AG08395 (cell line): Measurements from ENCODE around the gene NIP7.
A peak's percentile ranks its signal among the peaks of the same experiment; 100 is the strongest.

Source experiments
- DNase-seq: peaks from one replicate; pipeline ENCODE4 v3.0.0; 2012; ENCODE audit warnings: mixed read lengths, low spot score

Gene NIP7

DNA sequence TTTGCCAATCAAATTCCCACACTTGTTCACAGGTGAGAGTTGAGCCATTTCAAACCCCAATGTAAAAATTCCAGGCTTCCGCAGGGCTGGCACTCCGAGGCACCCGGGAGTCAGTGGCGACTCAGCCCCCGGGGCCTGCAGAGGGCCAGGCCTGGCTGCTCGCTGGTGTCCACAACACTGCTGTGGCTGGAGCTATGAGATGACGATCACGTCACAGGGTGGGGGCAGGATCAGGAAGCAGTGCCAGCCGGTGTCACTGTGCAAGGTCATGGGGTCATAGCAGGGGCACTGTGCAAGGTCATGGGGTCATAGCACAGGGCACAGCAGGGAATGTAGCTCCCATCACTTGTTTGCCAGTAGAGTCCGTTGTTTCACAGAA lies 20.7 kb upstream of the NIP7 start:
- no peak for DNase-seq

- DNase-seq = no peak
Observed at GRCh38 chr16:69319381-69319780, 20.2 kb upstream of the NIP7 start.

- DNase-seq = no peak
Observed at GRCh38 chr16:69319826-69320739, 19.5 kb upstream of the NIP7 start.

GRCh38 chr16:69320740-69321073 lies 18.9 kb upstream of the NIP7 start:
- DNase-seq = no peak

DNA sequence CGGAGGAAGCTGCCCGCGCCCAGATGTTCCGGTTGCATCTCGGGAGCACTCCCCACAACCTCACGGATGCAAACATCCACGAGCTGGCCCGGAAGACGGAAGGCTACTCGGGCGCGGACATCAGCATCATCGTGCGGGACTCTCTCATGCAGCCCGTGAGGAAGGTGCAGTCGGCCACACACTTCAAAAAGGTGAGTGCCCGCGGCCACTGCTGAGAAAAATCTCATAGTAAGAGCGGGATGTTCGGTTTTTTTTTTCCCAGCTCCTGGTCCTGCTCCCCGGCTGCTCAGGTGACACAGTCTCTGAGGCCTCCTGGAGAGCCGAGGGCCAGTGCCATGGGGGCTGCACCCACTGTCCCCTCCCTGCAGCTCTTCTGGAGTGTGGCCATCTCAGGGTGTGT lies 18.5 kb upstream of the NIP7 start:
- DNase-seq = no peak

- no peak for DNase-seq
Observed at GRCh38 chr16:69322343-69322742, 17.2 kb upstream of the NIP7 start.

- no peak for DNase-seq
Observed at GRCh38 chr16:69323415-69323814, 16.2 kb upstream of the NIP7 start.

DNA sequence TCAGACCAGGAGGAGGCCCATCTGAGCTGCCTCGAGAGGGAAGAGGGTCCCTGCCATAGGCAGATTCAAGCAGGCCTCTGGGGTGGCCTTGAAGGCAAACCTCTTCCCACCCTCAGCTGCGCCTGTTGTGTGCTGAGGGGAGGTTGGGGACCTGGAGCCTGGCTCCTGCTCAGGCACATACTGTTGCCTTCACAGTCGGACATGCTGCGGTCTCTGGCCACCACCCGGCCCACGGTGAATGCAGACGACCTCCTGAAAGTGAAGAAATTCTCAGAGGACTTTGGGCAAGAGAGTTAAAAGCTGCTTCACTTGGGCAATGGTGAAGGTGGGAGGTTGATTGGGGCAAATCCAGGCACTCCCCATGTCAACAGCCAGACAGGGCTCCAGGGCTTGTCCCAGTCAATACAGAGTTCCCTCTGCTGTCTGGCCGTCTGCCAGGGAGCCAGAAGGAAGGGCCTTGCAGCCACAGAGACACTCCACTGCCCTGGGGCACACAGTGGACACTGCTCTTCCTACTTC lies 15.5 kb upstream of the NIP7 start:
- no peak for DNase-seq

- no peak for DNase-seq
Observed at GRCh38 chr16:69324585-69325253, 14.9 kb upstream of the NIP7 start.

- no peak for DNase-seq
Observed at GRCh38 chr16:69325784-69326171, 13.8 kb upstream of the NIP7 start.

GRCh38 chr16:69326172-69326873 lies 13.2 kb upstream of the NIP7 start:
- DNase-seq = no peak

- no peak for DNase-seq
Observed at GRCh38 chr16:69327585-69328310, 11.8 kb upstream of the NIP7 start.

DNA sequence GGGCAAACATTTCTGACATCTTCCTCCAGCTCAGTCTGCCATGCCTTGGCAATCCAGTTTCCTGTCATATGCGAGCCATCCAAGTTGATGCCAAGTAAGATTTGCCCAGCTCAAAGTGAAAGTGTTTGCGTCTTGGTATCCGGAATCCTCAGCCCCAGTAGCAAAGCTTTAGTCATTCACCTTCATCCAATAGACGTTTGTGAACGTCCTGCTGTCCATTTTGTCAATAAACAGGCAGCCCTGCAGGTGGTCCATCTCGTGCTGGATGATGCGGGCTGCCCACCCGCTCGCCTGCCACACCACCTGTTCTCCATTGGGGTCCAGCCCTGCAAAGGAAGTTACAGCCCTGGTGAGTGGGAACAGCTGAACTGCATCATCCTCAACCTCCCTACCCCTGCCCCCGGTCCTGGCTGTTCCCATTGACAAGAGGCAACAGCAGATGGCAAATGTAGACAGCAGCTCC lies 10.7 kb upstream of the NIP7 start:
- DNase-seq = peak; percentile 36

GRCh38 chr16:69329369-69330285 lies 9.9 kb upstream of the NIP7 start:
- DNase-seq = peak; percentile 30

DNA sequence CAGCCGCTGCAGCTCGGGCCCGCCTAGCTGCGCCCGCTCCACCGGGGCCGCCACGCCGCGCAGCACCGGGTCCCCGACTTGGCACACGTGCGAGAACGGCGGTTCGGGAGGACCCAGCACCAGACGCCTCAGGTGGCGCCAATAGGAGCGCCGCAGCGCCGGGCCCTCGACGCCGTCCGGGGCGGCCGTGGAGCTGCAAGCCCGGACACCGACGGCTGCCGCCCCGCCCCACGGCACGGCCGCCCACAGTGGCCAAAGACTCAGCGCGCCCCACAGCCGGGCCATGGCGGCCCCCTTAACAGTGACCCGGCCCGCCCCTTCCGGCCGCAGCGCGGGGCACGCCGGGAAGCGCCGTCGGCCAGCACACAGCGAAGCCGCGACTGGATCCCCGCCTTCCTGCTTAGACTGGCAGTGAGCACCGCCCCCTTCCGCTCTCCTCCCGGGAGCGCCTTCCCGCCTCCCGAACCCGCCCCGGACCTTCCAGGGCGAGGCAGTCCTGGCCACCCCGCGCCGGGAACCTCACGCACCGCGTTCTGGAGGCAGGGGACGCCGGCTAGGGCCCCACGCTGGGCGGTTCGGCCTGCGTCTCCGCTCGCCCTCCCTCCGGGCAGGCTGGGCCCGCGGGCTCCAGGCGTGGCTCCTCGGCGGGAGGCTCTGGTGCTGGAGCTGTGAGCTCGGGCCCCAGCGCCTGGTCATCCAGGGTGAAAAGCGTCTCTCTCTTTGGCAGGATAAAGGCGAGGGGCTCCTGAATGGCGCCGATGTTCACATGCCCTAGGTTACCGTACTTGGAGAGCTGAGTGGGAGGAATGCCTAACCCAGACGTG lies 9.1 kb upstream of the NIP7 start, which contains the start of gene PDF:
Gene PDF (minus strand): TSS at position 303 of the 824 bp plus-strand sequence. CDS start 18 bp downstream, at position 285.
- DNase-seq = peak; percentile 96

GRCh38 chr16:69334696-69335095 lies 4.9 kb upstream of the NIP7 start:
- DNase-seq = no peak

GRCh38 chr16:69338557-69339288 lies 849 bp upstream of the NIP7 start:
- no peak for DNase-seq

GRCh38 chr16:69340095-69340644 lies 598 bp downstream of the NIP7 start:
- no peak for DNase-seq

DNA sequence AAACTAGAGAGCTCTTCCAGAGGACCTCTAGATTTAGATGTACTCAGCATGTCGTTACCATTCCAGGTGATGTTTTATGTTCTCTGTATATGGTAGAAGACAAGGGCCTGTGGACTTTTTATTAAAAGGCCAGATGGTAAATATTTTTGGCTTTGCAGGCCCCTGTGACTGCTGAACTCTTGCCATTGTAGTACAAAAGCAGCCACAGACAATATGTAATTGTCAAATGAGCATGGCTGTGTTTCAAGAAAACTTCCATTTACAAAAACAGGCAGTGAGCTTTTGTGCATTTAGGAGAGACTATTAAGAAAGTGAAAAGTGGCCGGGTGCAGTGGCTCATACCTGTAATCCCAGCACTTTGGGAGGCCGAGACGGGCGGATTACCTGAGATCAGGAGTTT lies 4.6 kb downstream of the NIP7 start:
- DNase-seq = no peak
